ENCODE results near the gene WDSUB1. TPM values are rescaled to one million over a fixed set of nuclear protein-coding genes. Genes with fewer than 3 reads are reported as not detected.

Gene WDSUB1
- total RNA-seq, 1 experiment from 2014 or later = 16.5 TPM

DNA sequence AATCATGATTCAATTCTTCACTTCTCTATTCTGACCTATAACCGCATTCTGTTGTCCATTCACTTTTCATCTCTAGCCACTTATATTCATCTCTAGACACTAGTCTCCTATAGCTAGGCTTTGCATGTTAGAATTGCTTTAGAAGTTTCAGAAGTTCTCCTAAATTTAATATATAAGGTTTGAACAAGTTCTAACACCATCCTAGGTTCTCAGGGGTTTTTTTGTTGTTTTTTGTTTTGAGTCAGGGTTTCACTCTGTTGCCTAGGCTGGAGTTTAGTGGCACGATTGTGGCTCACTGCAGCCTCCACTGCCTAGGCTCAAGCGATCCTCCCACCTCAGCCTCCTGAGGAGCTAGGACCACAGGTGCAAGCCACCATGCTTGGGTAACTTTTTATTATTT lies 19.9 kb downstream of the WDSUB1 start:
- POLR2A ChIA-PET = no interaction called here
- CTCF ChIA-PET = no interaction called here
- TF ChIP-seq, protein P1, sequence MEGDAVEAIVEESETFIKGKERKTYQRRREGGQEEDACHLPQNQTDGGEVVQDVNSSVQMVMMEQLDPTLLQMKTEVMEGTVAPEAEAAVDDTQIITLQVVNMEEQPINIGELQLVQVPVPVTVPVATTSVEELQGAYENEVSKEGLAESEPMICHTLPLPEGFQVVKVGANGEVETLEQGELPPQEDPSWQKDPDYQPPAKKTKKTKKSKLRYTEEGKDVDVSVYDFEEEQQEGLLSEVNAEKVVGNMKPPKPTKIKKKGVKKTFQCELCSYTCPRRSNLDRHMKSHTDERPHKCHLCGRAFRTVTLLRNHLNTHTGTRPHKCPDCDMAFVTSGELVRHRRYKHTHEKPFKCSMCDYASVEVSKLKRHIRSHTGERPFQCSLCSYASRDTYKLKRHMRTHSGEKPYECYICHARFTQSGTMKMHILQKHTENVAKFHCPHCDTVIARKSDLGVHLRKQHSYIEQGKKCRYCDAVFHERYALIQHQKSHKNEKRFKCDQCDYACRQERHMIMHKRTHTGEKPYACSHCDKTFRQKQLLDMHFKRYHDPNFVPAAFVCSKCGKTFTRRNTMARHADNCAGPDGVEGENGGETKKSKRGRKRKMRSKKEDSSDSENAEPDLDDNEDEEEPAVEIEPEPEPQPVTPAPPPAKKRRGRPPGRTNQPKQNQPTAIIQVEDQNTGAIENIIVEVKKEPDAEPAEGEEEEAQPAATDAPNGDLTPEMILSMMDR (IDR thresholded peaks at IDR 0.05; ENCODE audit: insufficient read depth in 1 of 2, low read depth in 1 of 2, low read length in 1 of 2, severe bottlenecking in 1 of 2, unreplicated experiment in 1 of 2) = no peak
- no TSS peak for BruUV-seq (replicated peaks)
- H3K4me1 Mint-ChIP-seq (ENCODE audit: low read depth, unreplicated experiment) = peaks cover 37% of the 10 kb centered on the region
- no peak overlapping the region for H3K4me3 Mint-ChIP-seq (ENCODE audit: unreplicated experiment)
- no peaks in the 10 kb centered on the region for H3K27me3 Mint-ChIP-seq (ENCODE audit: insufficient read depth, unreplicated experiment)
- DNase-seq = no peak
- peaks cover 38% of the 10 kb centered on the region for H3K36me3 Mint-ChIP-seq (ENCODE audit: insufficient read depth, unreplicated experiment)
- Histone ChIP-seq H3K9me3 (no peaks in the 10 kb centered on the region), H3K27me3 (replicated peaks; ENCODE audit: control insufficient read depth, insufficient read depth, low read length) (no peaks in the 10 kb centered on the region), H3K36me3 (ENCODE audit: control insufficient read depth, insufficient read depth, low read length) (no peaks in the 10 kb centered on the region), H3K4me3 (ENCODE audit: low read depth, low read length) (no peak overlapping the region), H3K4me1 (peaks cover 11% of the 10 kb centered on the region)
- no peak overlapping the region for H3K27ac Mint-ChIP-seq (ENCODE audit: unreplicated experiment)
- intact Hi-C loops (cut with micrococcal nuclease; ENCODE audit: unreplicated experiment) = loop anchor here (5.0 kb wide), 1 partner anchor 54 kb away; no protein-coding TSS in a partner anchor
- H3K9me3 Mint-ChIP-seq (ENCODE audit: unreplicated experiment) = no peaks in the 10 kb centered on the region

DNA sequence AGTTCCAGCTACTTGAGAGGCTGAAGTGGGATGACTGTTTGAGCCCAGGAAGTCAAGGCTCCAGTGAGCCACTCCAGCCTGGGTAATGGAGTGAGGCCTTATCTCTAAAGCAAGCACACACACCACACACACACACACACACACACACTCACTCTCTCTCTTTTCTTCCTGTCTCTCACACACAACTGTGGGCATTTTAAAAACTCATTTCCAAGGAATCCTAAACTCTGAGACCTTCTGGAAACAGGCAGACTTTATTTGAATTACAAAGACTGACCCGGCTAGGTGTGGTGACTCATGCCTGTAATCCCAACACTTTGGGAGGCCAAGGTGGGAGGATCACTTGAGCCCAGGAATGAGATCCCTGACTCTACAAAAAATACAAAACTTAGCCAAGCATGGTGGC lies 21.3 kb downstream of the WDSUB1 start:
- Mint-ChIP-seq H3K27ac (ENCODE audit: unreplicated experiment) (peak overlapping the region; percentile 20), H3K4me1 (ENCODE audit: low read depth, unreplicated experiment) (peaks cover 29% of the 10 kb centered on the region), H3K9me3 (ENCODE audit: unreplicated experiment) (no peaks in the 10 kb centered on the region), H3K27me3 (ENCODE audit: insufficient read depth, unreplicated experiment) (no peaks in the 10 kb centered on the region), H3K4me3 (ENCODE audit: unreplicated experiment) (no peak overlapping the region), H3K36me3 (ENCODE audit: insufficient read depth, unreplicated experiment) (peaks cover 31% of the 10 kb centered on the region)
- CTCF ChIA-PET = no interaction called here
- Histone ChIP-seq H3K36me3 (ENCODE audit: control insufficient read depth, insufficient read depth, low read length) (no peaks in the 10 kb centered on the region), H3K4me3 (ENCODE audit: low read depth, low read length) (no peak overlapping the region), H3K4me1 (peaks cover 9% of the 10 kb centered on the region), H3K27me3 (replicated peaks; ENCODE audit: control insufficient read depth, insufficient read depth, low read length) (no peaks in the 10 kb centered on the region), H3K9me3 (no peaks in the 10 kb centered on the region)
- TF ChIP-seq, protein P1 (IDR thresholded peaks at IDR 0.05; ENCODE audit: insufficient read depth in 1 of 2, low read depth in 1 of 2, low read length in 1 of 2, severe bottlenecking in 1 of 2, unreplicated experiment in 1 of 2) = no peak
- POLR2A ChIA-PET = no interaction called here
- BruUV-seq (replicated peaks) = no TSS peak
- no peak for DNase-seq
- intact Hi-C loops (cut with micrococcal nuclease; ENCODE audit: unreplicated experiment) = loop anchor here (5.0 kb wide), 1 partner anchor 53 kb away; no protein-coding TSS in a partner anchor

DNA sequence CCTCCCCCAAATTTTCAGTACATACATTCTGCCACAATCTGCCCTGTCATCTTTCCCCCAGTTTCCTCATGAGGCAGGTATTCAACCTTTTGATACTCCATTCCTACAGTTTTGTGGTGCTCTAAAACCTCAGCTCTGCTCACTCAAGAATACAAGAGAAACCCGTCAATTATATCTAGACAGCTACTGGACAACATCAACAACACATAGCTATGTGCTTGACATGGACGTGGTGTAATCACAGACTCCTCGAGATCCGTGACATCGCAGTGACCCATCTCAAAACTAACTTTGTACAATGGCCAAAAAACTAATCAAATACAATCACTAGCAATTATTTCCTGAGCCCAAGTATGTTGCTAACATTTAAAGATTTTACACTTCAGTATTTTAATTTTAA lies 23.6 kb downstream of the WDSUB1 start:
- ChIA-PET POLR2A (no interaction called here), CTCF (no interaction called here)
- no peaks in the 10 kb centered on the region for H3K27me3 ChIP-seq (replicated peaks; ENCODE audit: control insufficient read depth, insufficient read depth, low read length)
- H3K36me3 Mint-ChIP-seq (ENCODE audit: insufficient read depth, unreplicated experiment) = peaks cover 21% of the 10 kb centered on the region
- intact Hi-C loops (cut with micrococcal nuclease; ENCODE audit: unreplicated experiment) = no loop called here
- H3K9me3 ChIP-seq = no peaks in the 10 kb centered on the region
- H3K4me1 ChIP-seq = peaks cover 9% of the 10 kb centered on the region
- H3K9me3 Mint-ChIP-seq (ENCODE audit: unreplicated experiment) = no peaks in the 10 kb centered on the region
- H3K36me3 ChIP-seq (ENCODE audit: control insufficient read depth, insufficient read depth, low read length) = no peaks in the 10 kb centered on the region
- BruUV-seq (replicated peaks) = no TSS peak
- no peak overlapping the region for H3K4me3 ChIP-seq (ENCODE audit: low read depth, low read length)
- H3K27me3 Mint-ChIP-seq (ENCODE audit: insufficient read depth, unreplicated experiment) = no peaks in the 10 kb centered on the region
- no peak overlapping the region for H3K4me3 Mint-ChIP-seq (ENCODE audit: unreplicated experiment)
- no peak for DNase-seq
- H3K4me1 Mint-ChIP-seq (ENCODE audit: low read depth, unreplicated experiment) = peaks cover 13% of the 10 kb centered on the region
- no peak overlapping the region for H3K27ac Mint-ChIP-seq (ENCODE audit: unreplicated experiment)
- TF ChIP-seq, protein P1 (IDR thresholded peaks at IDR 0.05; ENCODE audit: insufficient read depth in 1 of 2, low read depth in 1 of 2, low read length in 1 of 2, severe bottlenecking in 1 of 2, unreplicated experiment in 1 of 2) = no peak

Data from Caco-2 (cell line).